Gastrocnemius medialis (tissue), 4 donors: ENCODE measurements around the gene TMEM8B.

ENCODE experiments used
- POLR2A ChIP-seq, 2 donors: fragments of 450-650 bp; IDR thresholded peaks; one replicate each; pipeline ENCODE4 v1.6.1; 2017; ENCODE audit warnings: antibody characterized with exemption in 2 of 2, mild to moderate bottlenecking in 2 of 2, moderate library complexity in 2 of 2
- TF ChIP-seq, protein P1 (sequence below), 5 experiments: fragments of 450-650 bp in 3 of 5; fragments of 200-600 bp in 2 of 5; sonication (generic) in 2 of 5; IDR thresholded peaks in 4 of 5; conservative IDR thresholded peaks in 1 of 5; 1 replicate in 4 of 5; 2 replicates in 1 of 5; pipeline ENCODE4 v1.5.1; 2016 to 2019; ENCODE audit warnings: antibody characterized with exemption in 5 of 5, mild to moderate bottlenecking in 3 of 5, moderate library complexity in 3 of 5

GRCh38 chr9:35906923-35907699, 78.1 kb downstream of the TMEM8B start:
- TF ChIP-seq, protein P1, sequence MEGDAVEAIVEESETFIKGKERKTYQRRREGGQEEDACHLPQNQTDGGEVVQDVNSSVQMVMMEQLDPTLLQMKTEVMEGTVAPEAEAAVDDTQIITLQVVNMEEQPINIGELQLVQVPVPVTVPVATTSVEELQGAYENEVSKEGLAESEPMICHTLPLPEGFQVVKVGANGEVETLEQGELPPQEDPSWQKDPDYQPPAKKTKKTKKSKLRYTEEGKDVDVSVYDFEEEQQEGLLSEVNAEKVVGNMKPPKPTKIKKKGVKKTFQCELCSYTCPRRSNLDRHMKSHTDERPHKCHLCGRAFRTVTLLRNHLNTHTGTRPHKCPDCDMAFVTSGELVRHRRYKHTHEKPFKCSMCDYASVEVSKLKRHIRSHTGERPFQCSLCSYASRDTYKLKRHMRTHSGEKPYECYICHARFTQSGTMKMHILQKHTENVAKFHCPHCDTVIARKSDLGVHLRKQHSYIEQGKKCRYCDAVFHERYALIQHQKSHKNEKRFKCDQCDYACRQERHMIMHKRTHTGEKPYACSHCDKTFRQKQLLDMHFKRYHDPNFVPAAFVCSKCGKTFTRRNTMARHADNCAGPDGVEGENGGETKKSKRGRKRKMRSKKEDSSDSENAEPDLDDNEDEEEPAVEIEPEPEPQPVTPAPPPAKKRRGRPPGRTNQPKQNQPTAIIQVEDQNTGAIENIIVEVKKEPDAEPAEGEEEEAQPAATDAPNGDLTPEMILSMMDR (IDR thresholded peaks at IDR 0.05 in 4 of 5, conservative IDR thresholded peaks at IDR 0.05 in 1 of 5), result no peak
- TF ChIP-seq POLR2A (IDR thresholded peaks at IDR 0.05), result peak; percentile 16 to 20
